SK-N-SH (cell line): ENCODE data around the gene DOCK3. TPM values are rescaled to one million over a fixed set of nuclear protein-coding genes. Genes with fewer than 3 reads are reported as not detected.

Experiments
- CTCF ChIA-PET: fragments of 300-600, 350-600 bp; formaldehyde crosslinking; extraction: SDS; loops from one replicate; lab custom pipeline; 2021; lab: Yijun Ruan, JAX
- POLR2A ChIA-PET: fragments of 350-600 bp; sonication (Branson Sonifier 250); formaldehyde crosslinking; extraction: SDS; loops from one replicate; lab custom pipeline; 2020; ENCODE audit warnings: antibody characterized with exemption, inconsistent platforms; lab: Yijun Ruan, JAX
- DNase-seq: peaks from one replicate; pipeline ENCODE4 v3.0.0; 2012
- H2AFZ ChIP-seq: fragments of 200-600 bp; sonication (generic); 2 replicates; pipeline ENCODE4 v1.8.1; 2016; ENCODE audit warnings: antibody characterized with exemption, mild to moderate bottlenecking, low read depth
- H3F3A ChIP-seq: fragments of 200-600 bp; sonication (generic); replicated peaks from 2 replicates; pipeline ENCODE3; 2016; ENCODE audit warnings: antibody characterized with exemption, mild to moderate bottlenecking; ENCODE audit not compliant: insufficient read depth
- H3K27ac ChIP-seq, 2 experiments: fragments of 200-500 bp in 1 of 2; fragments of 200-600 bp in 1 of 2; sonication (Bioruptor generic) in 1 of 2; sonication (generic), shearing (Covaris generic) in 1 of 2; 2 replicates each; pipeline versions ENCODE4 v1.5.1 to v1.6.1; 2014 to 2016; ENCODE audit warnings: low read depth in 2 of 2, inconsistent platforms in 1 of 2, low read length in 1 of 2, mild to moderate bottlenecking in 1 of 2, mixed read lengths in 1 of 2
- H3K27me3 ChIP-seq: fragments of 200-600 bp; sonication (generic), shearing (Covaris generic); 2 replicates; pipeline ENCODE4 v1.6.1; 2016; ENCODE audit warnings: mixed run types; ENCODE audit not compliant: insufficient read depth
- H3K36me3 ChIP-seq, 2 experiments: fragments of 200-500 bp in 1 of 2; fragments of 200-600 bp in 1 of 2; sonication (Bioruptor generic) in 1 of 2; sonication (generic) in 1 of 2; replicated peaks in 1 of 2; 2 replicates each; pipeline versions ENCODE3 to v1.5.1; 2014 to 2016; ENCODE audit warnings: low read length in 1 of 2, mild to moderate bottlenecking in 1 of 2; ENCODE audit not compliant: insufficient read depth in 2 of 2, control insufficient read depth in 1 of 2
- H3K4me1 ChIP-seq, 2 experiments: fragments of 200-500 bp in 1 of 2; fragments of 200-600 bp in 1 of 2; sonication (Bioruptor generic) in 1 of 2; sonication (generic), shearing (Covaris generic) in 1 of 2; 2 replicates each; pipeline versions ENCODE4 v1.5.1 to v1.6.1; 2014 to 2016; ENCODE audit warnings: low read depth in 1 of 2, low read length in 1 of 2, mixed run types in 1 of 2; ENCODE audit not compliant: insufficient read depth in 2 of 2, control insufficient read depth in 1 of 2
- H3K4me2 ChIP-seq: fragments of 200-600 bp; sonication (generic), shearing (Covaris generic); 2 replicates; pipeline ENCODE4 v1.6.1; 2017; ENCODE audit warnings: mixed run types
- H3K4me3 ChIP-seq, 2 experiments: fragments of 200-500 bp in 1 of 2; fragments of 200-600 bp in 1 of 2; sonication (Bioruptor generic) in 1 of 2; sonication (generic), shearing (Covaris generic) in 1 of 2; 2 replicates each; pipeline versions ENCODE4 v1.5.1 to v1.8.1; 2014 to 2016; ENCODE audit warnings: low read depth in 2 of 2, inconsistent platforms in 1 of 2, low read length in 1 of 2, mild to moderate bottlenecking in 1 of 2, mixed read lengths in 1 of 2, moderate library complexity in 1 of 2
- H3K79me2 ChIP-seq: fragments of 200-600 bp; sonication (generic); 2 replicates; pipeline ENCODE4 v1.8.1; 2017; ENCODE audit warnings: mild to moderate bottlenecking; ENCODE audit not compliant: insufficient read depth
- H3K9ac ChIP-seq: fragments of 200-600 bp; sonication (generic); 2 replicates; pipeline ENCODE4 v1.6.1; 2017; ENCODE audit warnings: mixed run types
- H3K9me2 ChIP-seq: fragments of 200-600 bp; sonication (generic); 2 replicates; pipeline ENCODE4 v1.6.1; 2017; ENCODE audit warnings: mixed run types
- H3K9me3 ChIP-seq: fragments of 200-600 bp; sonication (generic); 2 replicates; pipeline ENCODE4 v1.6.1; 2017; ENCODE audit warnings: mixed run types, mild to moderate bottlenecking, moderate library complexity
- H4K20me1 ChIP-seq: fragments of 200-600 bp; sonication (generic); 2 replicates; pipeline ENCODE4 v1.6.1; 2017; ENCODE audit warnings: mild to moderate bottlenecking, mixed run types; ENCODE audit not compliant: insufficient read depth
- CHD2 ChIP-seq: fragments of 150-350 bp; IDR thresholded peaks from 2 replicates; pipeline ENCODE4 v1.6.1; 2018; ENCODE audit warnings: low read length; ENCODE audit not compliant: partially characterized antibody
- ELF1 ChIP-seq: IDR thresholded peaks from 2 replicates; pipeline ENCODE4 v1.4.0; 2012
- EZH2phosphoT487 ChIP-seq: fragments of 200-600 bp; sonication (generic); IDR thresholded peaks from 2 replicates; pipeline ENCODE4 v1.6.1; 2017; ENCODE audit warnings: low read depth, mixed run types, mild to moderate bottlenecking, antibody characterized with exemption, moderate library complexity, borderline replicate concordance
- GABPA ChIP-seq: IDR thresholded peaks from 2 replicates; pipeline ENCODE4 v1.4.0; 2012; ENCODE audit warnings: low read depth, mild to moderate bottlenecking
- JUND ChIP-seq: IDR thresholded peaks from 2 replicates; pipeline ENCODE4 v1.4.0; 2012
- MEF2A ChIP-seq: IDR thresholded peaks from 2 replicates; pipeline ENCODE4 v1.4.0; 2012; ENCODE audit warnings: low read depth, borderline replicate concordance
- SMC3 ChIP-seq: IDR thresholded peaks from 2 replicates; pipeline ENCODE4 v1.6.1; 2012; ENCODE audit warnings: low read depth, low read length, improper control_type of control experiment
- TAF1 ChIP-seq: IDR thresholded peaks from 2 replicates; pipeline ENCODE4 v1.6.1; 2012; ENCODE audit warnings: low read depth, mild to moderate bottlenecking, low read length, moderate library complexity, borderline replicate concordance
- TCF12 ChIP-seq: IDR thresholded peaks from 2 replicates; pipeline ENCODE4 v1.4.0; 2012
- YY1 ChIP-seq: IDR thresholded peaks from 2 replicates; pipeline ENCODE4 v1.4.0; 2012; ENCODE audit warnings: low read depth, mild to moderate bottlenecking
- WGBS: methylation state at CpG from one replicate; pipeline ENCODE4 v1.1.6; 2017; ENCODE audit warnings: low lambda C conversion rate; 5-methylcytosine and 5-hydroxymethylcytosine counted together
- polyA plus RNA-seq, 3 experiments: library from polyadenylated mRNA; depleted of rRNA; stranded (reverse); fragments of >200 nt; gene quantifications; 2 replicates each; pipeline ENCODE4 v1.2.3, GENCODE V29; 2012
- TF ChIP-seq, protein P1 (sequence below): IDR thresholded peaks from 2 replicates; pipeline ENCODE4 v1.6.1; 2012; ENCODE audit warnings: mild to moderate bottlenecking, low read depth, low read length, moderate library complexity
- TF ChIP-seq, protein P2 (sequence below): IDR thresholded peaks from 2 replicates; pipeline ENCODE4; 2012
- TF ChIP-seq, protein P3 (sequence below): IDR thresholded peaks from 2 replicates; pipeline ENCODE4 v1.4.0; 2012; ENCODE audit warnings: low read depth, borderline replicate concordance
- TF ChIP-seq, protein P4 (sequence below): fragments of 150-350 bp; IDR thresholded peaks from 2 replicates; pipeline ENCODE4 v1.6.1; 2017; ENCODE audit warnings: antibody characterized with exemption, low read length, low read depth, borderline replicate concordance

DOCK3 gene
- polyA plus RNA-seq, 1 of the 3 experiments (the other 2 are of a cell fraction): 0.05 TPM

- H3K27me3 ChIP-seq: no peaks in the 10 kb centered on the region
- ChIA-PET CTCF (interaction anchor here (0.9 kb wide), 1 partner anchor 9 kb away, joined by 3 read pairs; no protein-coding TSS in a partner anchor), POLR2A (no interaction called here)
- no peak for TF ChIP-seq ELF1
- TF ChIP-seq, protein P1, sequence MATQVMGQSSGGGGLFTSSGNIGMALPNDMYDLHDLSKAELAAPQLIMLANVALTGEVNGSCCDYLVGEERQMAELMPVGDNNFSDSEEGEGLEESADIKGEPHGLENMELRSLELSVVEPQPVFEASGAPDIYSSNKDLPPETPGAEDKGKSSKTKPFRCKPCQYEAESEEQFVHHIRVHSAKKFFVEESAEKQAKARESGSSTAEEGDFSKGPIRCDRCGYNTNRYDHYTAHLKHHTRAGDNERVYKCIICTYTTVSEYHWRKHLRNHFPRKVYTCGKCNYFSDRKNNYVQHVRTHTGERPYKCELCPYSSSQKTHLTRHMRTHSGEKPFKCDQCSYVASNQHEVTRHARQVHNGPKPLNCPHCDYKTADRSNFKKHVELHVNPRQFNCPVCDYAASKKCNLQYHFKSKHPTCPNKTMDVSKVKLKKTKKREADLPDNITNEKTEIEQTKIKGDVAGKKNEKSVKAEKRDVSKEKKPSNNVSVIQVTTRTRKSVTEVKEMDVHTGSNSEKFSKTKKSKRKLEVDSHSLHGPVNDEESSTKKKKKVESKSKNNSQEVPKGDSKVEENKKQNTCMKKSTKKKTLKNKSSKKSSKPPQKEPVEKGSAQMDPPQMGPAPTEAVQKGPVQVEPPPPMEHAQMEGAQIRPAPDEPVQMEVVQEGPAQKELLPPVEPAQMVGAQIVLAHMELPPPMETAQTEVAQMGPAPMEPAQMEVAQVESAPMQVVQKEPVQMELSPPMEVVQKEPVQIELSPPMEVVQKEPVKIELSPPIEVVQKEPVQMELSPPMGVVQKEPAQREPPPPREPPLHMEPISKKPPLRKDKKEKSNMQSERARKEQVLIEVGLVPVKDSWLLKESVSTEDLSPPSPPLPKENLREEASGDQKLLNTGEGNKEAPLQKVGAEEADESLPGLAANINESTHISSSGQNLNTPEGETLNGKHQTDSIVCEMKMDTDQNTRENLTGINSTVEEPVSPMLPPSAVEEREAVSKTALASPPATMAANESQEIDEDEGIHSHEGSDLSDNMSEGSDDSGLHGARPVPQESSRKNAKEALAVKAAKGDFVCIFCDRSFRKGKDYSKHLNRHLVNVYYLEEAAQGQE: no peak
- TF ChIP-seq TCF12: no peak
- TF ChIP-seq YY1: no peak
- TF ChIP-seq SMC3: no peak
- TF ChIP-seq GABPA: no peak
- TF ChIP-seq CHD2: no peak
- TF ChIP-seq, protein P2, sequence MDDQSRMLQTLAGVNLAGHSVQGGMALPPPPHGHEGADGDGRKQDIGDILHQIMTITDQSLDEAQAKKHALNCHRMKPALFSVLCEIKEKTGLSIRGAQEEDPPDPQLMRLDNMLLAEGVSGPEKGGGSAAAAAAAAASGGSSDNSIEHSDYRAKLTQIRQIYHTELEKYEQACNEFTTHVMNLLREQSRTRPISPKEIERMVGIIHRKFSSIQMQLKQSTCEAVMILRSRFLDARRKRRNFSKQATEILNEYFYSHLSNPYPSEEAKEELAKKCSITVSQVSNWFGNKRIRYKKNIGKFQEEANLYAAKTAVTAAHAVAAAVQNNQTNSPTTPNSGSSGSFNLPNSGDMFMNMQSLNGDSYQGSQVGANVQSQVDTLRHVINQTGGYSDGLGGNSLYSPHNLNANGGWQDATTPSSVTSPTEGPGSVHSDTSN: no peak
- TF ChIP-seq TAF1: no peak
- TF ChIP-seq, protein P3, sequence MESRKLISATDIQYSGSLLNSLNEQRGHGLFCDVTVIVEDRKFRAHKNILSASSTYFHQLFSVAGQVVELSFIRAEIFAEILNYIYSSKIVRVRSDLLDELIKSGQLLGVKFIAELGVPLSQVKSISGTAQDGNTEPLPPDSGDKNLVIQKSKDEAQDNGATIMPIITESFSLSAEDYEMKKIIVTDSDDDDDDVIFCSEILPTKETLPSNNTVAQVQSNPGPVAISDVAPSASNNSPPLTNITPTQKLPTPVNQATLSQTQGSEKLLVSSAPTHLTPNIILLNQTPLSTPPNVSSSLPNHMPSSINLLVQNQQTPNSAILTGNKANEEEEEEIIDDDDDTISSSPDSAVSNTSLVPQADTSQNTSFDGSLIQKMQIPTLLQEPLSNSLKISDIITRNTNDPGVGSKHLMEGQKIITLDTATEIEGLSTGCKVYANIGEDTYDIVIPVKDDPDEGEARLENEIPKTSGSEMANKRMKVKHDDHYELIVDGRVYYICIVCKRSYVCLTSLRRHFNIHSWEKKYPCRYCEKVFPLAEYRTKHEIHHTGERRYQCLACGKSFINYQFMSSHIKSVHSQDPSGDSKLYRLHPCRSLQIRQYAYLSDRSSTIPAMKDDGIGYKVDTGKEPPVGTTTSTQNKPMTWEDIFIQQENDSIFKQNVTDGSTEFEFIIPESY: no peak
- H3K4me1 ChIP-seq: no peaks in the 10 kb centered on the region
- no peaks in the 10 kb centered on the region for H3K9me3 ChIP-seq
- no peak for DNase-seq
- no peak overlapping the region for H3K4me2 ChIP-seq
- H2AFZ ChIP-seq: no peak overlapping the region
- H3K9ac ChIP-seq: no peak overlapping the region
- no peak overlapping the region for H3K27ac ChIP-seq
- WGBS: 3% methylated on average over 2 of the region's 2 CpGs
- H3F3A ChIP-seq: no peaks in the 10 kb centered on the region
- H3K36me3 ChIP-seq: no peaks in the 10 kb centered on the region
- H3K9me2 ChIP-seq: no peaks in the 10 kb centered on the region
- H3K79me2 ChIP-seq: no peaks in the 10 kb centered on the region
- no peak overlapping the region for H3K4me3 ChIP-seq
- H4K20me1 ChIP-seq: no peaks in the 10 kb centered on the region
These were observed 481.4 kb downstream of the DOCK3 start for GRCh38 chr3:51156147-51156546.

DNA sequence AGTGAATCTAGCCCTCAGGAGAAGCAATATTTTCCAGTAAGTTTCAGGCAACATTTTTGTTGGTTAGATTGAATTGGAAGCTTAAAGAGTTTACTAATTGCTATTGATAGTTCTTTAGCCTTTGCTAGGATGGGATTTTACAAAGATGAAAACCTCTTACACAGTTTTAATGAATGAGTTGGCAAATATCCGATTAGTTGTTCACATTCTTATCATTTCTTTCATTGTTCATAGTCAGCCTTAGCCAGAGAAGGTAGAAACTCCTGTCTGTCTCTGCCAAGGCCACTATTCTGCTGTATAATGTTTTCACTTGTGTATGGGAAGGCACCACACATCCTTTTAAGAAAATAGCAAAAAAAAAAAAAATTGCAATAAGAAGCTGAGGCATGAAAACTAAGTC is 488.3 kb downstream of the DOCK3 start:
- WGBS: 6% methylated on average over 1 of the region's 1 CpG
- Histone ChIP-seq H3F3A (no peaks in the 10 kb centered on the region), H3K36me3 (no peaks in the 10 kb centered on the region), H3K9me2 (no peaks in the 10 kb centered on the region), H3K4me3 (no peak overlapping the region), H2AFZ (no peak overlapping the region), H3K4me2 (no peak overlapping the region), H3K27ac (no peak overlapping the region), H3K4me1 (no peaks in the 10 kb centered on the region), H3K27me3 (no peaks in the 10 kb centered on the region), H4K20me1 (no peaks in the 10 kb centered on the region), H3K79me2 (no peaks in the 10 kb centered on the region), H3K9ac (no peak overlapping the region), H3K9me3 (no peaks in the 10 kb centered on the region)
- POLR2A ChIA-PET: no interaction called here
- CTCF ChIA-PET: no interaction called here
- TF ChIP-seq SMC3: no peak
- no peak for TF ChIP-seq JUND
- no peak for TF ChIP-seq TCF12
- TF ChIP-seq, protein P4, sequence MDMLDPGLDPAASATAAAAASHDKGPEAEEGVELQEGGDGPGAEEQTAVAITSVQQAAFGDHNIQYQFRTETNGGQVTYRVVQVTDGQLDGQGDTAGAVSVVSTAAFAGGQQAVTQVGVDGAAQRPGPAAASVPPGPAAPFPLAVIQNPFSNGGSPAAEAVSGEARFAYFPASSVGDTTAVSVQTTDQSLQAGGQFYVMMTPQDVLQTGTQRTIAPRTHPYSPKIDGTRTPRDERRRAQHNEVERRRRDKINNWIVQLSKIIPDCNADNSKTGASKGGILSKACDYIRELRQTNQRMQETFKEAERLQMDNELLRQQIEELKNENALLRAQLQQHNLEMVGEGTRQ: no peak
- TF ChIP-seq MEF2A: no peak
- TF ChIP-seq EZH2phosphoT487: no peak
- no peak for DNase-seq
